ENCODE results near the gene PKD1. TPM values are rescaled to one million over a fixed set of nuclear protein-coding genes. Genes with fewer than 3 reads are reported as not detected.
A peak's percentile ranks its signal among the peaks of the same experiment; 100 is the strongest.

PKD1 gene
- total RNA-seq, 6 donors from 2014 or later: 75.4 to 567 (median 106) TPM

- H3K36me3 ChIP-seq: peaks cover 14 to 95% (median 81%) of the 10 kb centered on the region in 4 donors
These were observed 43.5 kb downstream of the PKD1 start for GRCh38 chr16:2092256-2092620.

GRCh38 chr16:2091547-2092255 is 44.0 kb downstream of the PKD1 start:
- 84 to 97% methylated on average over 9 to 34 of the region's 49 CpGs for WGBS, 2 donors

More at GRCh38 chr16:2092256-2092620, 43.5 kb downstream of the PKD1 start:
- WGBS, 2 donors: 81 to 93% methylated on average over 8 to 16 of the region's 16 CpGs
- Histone ChIP-seq H3K27ac (no peak overlapping the region), H3K27me3 (no peaks in the 10 kb centered on the region), H3K4me3 (no peak overlapping the region), H3K9me3 (no peaks in the 10 kb centered on the region), H3K4me1 (peaks cover 4 to 15% (median 9%) of the 10 kb centered on the region in 4 donors)
- TF ChIP-seq EP300 (IDR thresholded peaks at IDR 0.05): no peak
- no peak for TF ChIP-seq POLR2AphosphoS5 (IDR thresholded peaks at IDR 0.05)
- no peak for TF ChIP-seq POLR2A (IDR thresholded peaks at IDR 0.05)
- no peak for TF ChIP-seq CTCF (IDR thresholded peaks at IDR 0.05)
- DNase-seq (peak in 1 of 2 donors; percentile 78), ATAC-seq (ENCODE audit: low FRiP score in 2 of 2) (no peak)

GRCh38 chr16:2090777-2091546 is 44.7 kb downstream of the PKD1 start:
- peaks cover 4 to 15% (median 9%) of the 10 kb centered on the region in 4 donors for H3K4me1 ChIP-seq
- no peaks in the 10 kb centered on the region for H3K9me3 ChIP-seq
- TF ChIP-seq POLR2AphosphoS5 (IDR thresholded peaks at IDR 0.05) (no peak), POLR2A (IDR thresholded peaks at IDR 0.05) (peak in 1 of 4 donors; percentile 34), EP300 (IDR thresholded peaks at IDR 0.05) (no peak), CTCF (IDR thresholded peaks at IDR 0.05) (peak in 5 of 6 experiments; percentile 24 to 76 (median 64))
- peak; percentile 40 to 65 for ATAC-seq (ENCODE audit: low FRiP score in 2 of 2)
- peak overlapping the region in 3 of 4 donors; percentile 28 to 38 (median 36) for H3K4me3 ChIP-seq
- peak overlapping the region in 3 of 4 donors; percentile 44 to 67 (median 63) for H3K27ac ChIP-seq
- no peaks in the 10 kb centered on the region for H3K27me3 ChIP-seq
- 75 to 93% methylated on average over 23 to 47 of the region's 101 CpGs for WGBS, 2 donors
- peaks cover 14 to 97% (median 82%) of the 10 kb centered on the region in 4 donors for H3K36me3 ChIP-seq
- peak; percentile 89 to 95 for DNase-seq

More at GRCh38 chr16:2091547-2092255, 44.0 kb downstream of the PKD1 start:
- Histone ChIP-seq H3K9me3 (no peaks in the 10 kb centered on the region), H3K4me3 (peak overlapping the region in 3 of 4 donors; percentile 28 to 38 (median 36)), H3K27me3 (no peaks in the 10 kb centered on the region), H3K36me3 (peaks cover 14 to 95% (median 82%) of the 10 kb centered on the region in 4 donors), H3K4me1 (peaks cover 4 to 15% (median 9%) of the 10 kb centered on the region in 4 donors), H3K27ac (peak overlapping the region in 2 of 4 donors; percentile 56 to 67)
- TF ChIP-seq POLR2AphosphoS5 (IDR thresholded peaks at IDR 0.05): no peak
- TF ChIP-seq POLR2A (IDR thresholded peaks at IDR 0.05): no peak
- TF ChIP-seq CTCF (IDR thresholded peaks at IDR 0.05): no peak
- TF ChIP-seq EP300 (IDR thresholded peaks at IDR 0.05): no peak
- ATAC-seq (ENCODE audit: low FRiP score in 2 of 2): no peak
- DNase-seq: no peak

- peaks cover 14 to 97% (median 83%) of the 10 kb centered on the region in 4 donors for H3K36me3 ChIP-seq
- peak overlapping the region in 2 of 4 donors; percentile 36 to 38 for H3K4me3 ChIP-seq
- ATAC-seq (ENCODE audit: low FRiP score in 2 of 2) (no peak), DNase-seq (no peak)
- no peaks in the 10 kb centered on the region for H3K9me3 ChIP-seq
- peak overlapping the region in 3 of 4 donors; percentile 44 to 67 (median 63) for H3K27ac ChIP-seq
- TF ChIP-seq EP300 (IDR thresholded peaks at IDR 0.05): no peak
- no peak for TF ChIP-seq CTCF (IDR thresholded peaks at IDR 0.05)
- TF ChIP-seq POLR2AphosphoS5 (IDR thresholded peaks at IDR 0.05): no peak
- TF ChIP-seq POLR2A (IDR thresholded peaks at IDR 0.05): no peak
- peaks cover 4 to 15% (median 9%) of the 10 kb centered on the region in 4 donors for H3K4me1 ChIP-seq
- WGBS, 2 donors: 91% methylated on average over 13 of the region's 14 CpGs; no CpG with 5 or more reads in 1 of the 2 donors
- no peaks in the 10 kb centered on the region for H3K27me3 ChIP-seq
These were observed 45.3 kb downstream of the PKD1 start for GRCh38 chr16:2090481-2090776.
